Fibroblast of upper back skin (primary cell): ENCODE data around the gene FAM168A.
A peak's percentile ranks its signal among the peaks of the same experiment; 100 is the strongest.

Source experiments
- DNase-seq: peaks from one replicate; pipeline ENCODE4 v3.0.0-alpha.2; 2013

Gene FAM168A

DNA sequence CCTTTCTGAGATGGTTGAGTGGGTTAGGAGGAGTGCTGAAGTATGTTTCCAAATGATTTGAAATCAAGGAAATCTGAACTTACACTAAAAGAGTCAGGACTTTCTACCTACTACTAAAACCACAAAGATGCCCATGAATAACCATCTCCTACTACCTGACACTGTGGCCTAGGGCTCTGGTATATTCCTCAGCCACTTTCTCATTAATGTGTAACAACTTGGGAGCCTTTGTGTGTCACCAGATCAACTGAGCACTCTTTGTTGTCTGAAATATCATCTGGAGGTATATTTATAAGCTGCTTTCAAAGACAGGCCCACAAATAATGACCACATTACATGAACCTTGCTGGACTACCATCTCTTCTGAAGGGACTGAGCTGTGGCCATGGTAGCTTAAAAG, 177.8 kb downstream of the FAM168A start:
- no peak for DNase-seq

GRCh38 chr11:73416786-73417185, 181.1 kb downstream of the FAM168A start:
- peak; percentile 68 for DNase-seq

- peak; percentile 94 for DNase-seq
Measured at GRCh38 chr11:73415854-73416615, 181.9 kb downstream of the FAM168A start.

GRCh38 chr11:73414977-73415651, 182.8 kb downstream of the FAM168A start:
- peak; percentile 91 for DNase-seq

- DNase-seq: no peak
Measured at GRCh38 chr11:73413256-73413655, 184.7 kb downstream of the FAM168A start.

DNA sequence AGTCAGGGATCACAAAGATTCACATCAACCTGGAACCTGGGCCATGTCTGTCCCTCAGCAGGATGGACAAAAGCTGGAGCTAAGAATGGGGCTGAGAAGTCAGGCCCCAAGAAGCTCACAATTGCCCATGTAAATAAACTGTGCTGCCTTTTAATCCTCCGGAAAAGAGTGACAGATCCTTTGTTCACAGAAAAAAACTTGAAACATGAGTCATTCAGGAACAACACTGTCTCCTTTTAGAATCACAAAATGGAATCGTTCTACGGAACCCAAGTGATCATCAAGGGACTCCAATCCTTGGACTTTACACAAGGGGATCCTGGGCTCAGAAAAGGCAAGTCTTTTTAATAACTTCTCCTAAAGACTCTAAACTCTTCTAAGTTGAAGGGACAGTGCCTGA, 185.6 kb downstream of the FAM168A start:
- DNase-seq: no peak

DNA sequence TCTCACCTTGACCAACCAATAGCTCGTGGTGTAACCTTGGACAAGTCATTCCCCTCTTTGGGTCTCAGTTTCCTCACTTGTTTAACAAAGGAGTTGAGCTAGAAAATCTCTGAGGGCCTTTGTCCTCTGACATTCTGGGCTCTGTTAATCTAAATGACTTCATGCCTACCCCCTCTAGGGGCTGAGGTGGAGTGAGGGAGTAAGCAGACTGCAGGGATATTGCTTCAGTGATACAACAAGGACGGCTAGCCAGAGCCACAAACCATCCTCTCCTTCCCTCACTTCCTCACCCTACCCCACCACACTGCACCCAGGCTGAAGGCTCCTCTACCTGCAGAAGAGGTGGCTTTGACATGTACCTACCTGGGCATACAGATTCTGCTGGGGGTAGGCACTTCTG, 186.9 kb downstream of the FAM168A start:
- DNase-seq: no peak

GRCh38 chr11:73410627-73411026, 187.3 kb downstream of the FAM168A start:
- peak; percentile 45 for DNase-seq

- no peak for DNase-seq
Measured at GRCh38 chr11:73409431-73409830, 188.5 kb downstream of the FAM168A start.

DNA sequence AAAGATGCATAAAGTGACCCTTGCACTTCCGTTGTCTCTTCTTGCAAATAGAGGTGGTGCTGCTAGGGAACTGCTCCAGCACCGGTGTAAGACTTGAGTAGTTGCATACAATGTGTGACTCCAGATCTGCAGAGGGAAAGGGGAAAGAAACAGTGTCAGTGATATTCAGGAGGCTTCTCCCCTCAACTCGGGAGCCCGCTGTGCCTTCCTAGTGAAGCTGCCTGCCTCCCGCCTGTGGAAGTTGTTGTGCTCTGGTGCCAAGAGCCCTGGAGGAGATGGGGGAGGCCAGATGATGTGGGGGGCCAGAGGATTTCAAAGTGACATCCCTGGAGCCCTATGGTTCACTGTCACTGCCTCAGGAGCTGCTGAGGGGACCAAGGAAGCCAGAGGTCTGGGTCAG, 191.3 kb downstream of the FAM168A start:
- DNase-seq: no peak

DNA sequence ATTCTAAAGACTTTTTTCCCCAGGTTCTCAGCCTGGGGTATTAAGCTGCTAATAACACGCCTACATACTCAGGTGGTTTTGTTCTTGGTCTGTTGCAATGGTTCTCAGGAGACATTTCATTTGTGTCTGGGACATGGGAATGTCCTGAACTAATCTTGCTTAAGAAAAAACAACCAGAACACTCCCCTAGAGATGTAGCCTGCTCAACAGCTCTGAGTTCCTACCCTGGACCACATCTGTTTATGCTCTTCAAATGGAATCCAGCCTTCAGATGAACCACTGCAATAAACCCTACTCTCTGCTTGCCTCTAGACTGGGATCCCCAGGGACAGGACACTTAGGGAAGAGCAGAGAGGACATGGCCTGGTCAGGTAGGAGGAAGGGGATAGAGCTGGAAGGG, 191.8 kb downstream of the FAM168A start:
- DNase-seq: no peak

DNA sequence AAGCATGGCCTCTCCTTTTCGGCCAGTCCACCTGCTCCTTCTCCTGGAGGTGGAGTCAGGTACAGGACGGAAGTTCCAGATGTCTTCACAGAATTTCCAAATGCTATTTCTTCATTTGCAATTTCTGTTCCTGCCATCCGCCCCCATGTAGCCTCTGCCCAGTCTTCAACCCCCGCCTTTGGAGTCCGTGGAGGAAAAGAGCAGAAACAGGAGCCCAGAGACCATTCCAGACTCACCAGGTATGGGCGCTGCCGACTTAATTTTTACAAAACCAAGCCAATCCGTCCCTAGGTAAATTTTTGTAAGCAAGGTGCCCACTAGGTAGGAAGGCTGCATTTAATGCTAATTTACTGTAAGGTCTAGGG, 192.8 kb downstream of the FAM168A start:
- DNase-seq: no peak

DNA sequence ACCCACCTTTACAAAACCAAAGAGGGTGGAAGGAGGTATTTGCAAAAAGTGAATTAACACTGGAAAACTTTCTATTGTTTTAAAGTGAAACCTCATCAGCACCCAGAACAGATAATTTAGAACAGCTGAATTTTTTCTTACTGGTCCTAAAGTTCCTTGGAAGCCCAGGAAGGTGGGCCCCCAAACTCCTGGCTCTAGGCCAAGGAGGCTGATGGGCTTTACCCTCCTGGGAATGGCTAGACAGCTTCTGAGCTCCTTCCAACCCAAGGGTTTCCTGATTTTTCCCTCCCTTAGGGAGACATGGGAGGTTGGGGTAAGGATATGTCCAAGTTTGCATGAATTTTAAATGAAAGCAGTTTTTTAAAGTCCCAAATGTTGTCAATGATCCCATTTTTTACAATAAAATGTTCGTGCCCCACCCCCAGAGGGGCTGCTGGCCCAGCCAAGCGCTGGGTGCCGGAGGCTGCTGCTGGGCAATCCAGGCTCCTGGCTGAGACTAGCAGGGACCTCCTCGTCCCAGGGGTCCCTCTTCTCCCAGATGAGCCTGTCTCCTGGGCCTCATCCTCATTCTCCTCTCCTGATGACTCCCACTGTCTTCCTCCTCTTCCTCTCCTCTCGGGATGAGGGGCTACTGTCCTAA, 193.3 kb downstream of the FAM168A start:
- no peak for DNase-seq

GRCh38 chr11:73404048-73404447, 193.9 kb downstream of the FAM168A start:
- peak; percentile 61 for DNase-seq

- no peak for DNase-seq
Measured at GRCh38 chr11:73403541-73403940, 194.4 kb downstream of the FAM168A start.

DNA sequence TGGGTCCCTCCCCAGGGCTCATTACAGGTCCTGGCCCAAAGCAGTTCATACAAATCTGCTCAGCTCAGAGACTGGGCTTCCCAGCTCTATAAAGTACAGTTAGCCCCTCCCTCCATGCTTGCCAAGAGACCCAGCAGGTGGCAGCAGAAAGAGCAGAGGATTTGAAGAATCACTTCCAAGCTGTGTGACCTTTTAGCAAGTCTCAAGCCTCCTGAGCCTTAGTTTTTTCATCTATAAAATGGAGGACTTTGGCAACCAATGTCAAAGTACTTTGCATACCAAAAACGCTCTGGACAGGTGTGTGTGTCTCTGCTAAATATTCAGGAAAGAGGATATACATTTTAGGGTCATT, 195.1 kb downstream of the FAM168A start:
- no peak for DNase-seq

DNA sequence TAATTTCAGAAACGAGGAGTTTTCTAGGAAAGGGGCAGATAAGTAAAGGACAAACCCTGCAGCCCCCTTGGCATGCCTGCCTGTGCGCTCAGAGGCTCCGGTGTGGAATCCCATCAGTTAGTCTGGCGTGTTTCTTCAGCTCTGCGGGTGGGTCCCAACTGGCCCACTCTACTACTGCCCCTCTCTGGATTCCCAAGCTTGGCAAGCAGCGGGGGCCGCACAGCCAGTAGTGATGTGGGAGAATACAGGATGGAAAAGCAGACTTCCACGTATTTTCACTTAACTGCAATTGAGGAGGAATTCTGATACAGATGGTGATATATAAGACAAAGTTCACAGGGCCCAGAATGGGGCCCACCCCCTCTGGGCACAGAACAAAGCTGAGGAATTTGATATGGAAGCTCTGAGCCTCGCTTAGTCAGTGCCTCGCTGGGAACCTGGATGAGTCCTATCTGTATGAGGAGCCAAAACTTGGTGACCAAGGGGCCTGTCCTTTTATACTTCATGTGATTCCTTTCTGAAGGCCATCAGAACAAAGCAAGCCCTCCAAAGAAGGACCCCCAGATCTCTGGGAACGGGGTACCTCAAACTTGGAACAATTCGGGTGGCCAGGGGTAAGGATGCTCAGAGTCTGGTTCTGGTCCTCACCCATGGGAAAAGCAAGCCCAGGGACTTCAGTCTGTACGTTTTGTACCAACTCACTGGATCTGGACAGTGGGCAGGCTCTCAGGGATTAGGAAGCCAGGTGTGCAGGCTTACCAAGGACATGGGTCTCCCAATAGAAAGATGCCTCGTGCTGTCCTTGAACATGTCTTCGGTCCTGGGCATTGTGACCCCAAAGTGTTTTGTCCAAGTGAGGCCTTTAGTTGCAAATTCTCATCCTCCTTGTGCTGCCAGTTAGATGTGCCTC, 195.7 kb downstream of the FAM168A start:
- DNase-seq: no peak

DNA sequence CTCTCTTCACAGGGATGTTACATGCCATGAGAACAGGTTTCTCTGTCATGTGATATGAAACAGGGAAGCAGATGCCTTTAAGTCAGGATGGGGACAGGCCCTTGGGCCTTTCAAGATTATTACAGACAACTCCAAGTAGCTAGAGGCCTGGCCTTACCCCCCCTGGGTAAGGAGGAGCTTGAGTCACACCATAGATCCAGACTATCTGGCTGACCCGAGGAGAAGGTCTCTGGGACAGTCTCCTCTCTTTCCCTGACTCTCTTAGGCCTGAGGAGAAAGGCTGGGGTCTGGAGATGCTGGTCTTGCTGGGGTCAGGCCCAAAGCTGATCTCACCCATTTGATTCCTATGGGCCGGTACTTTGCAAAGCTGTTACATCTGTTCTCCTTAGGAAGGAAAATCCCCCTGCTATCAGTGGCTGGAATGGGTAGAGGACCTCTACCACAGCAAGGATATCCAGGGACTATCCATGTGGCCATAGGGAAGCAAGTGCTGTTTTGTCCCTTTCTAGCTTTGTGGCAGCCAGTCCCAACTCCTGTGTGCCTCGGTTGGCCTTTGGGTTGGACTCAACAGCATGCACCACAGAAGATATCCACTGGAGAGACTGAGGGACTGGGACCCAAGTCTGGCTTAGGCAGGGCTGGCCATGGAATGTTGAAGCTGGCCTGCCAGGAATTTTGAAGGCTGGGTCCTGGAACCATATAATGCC, 196.5 kb downstream of the FAM168A start:
- DNase-seq: no peak

GRCh38 chr11:73400293-73400692, 197.6 kb downstream of the FAM168A start:
- DNase-seq: no peak

DNA sequence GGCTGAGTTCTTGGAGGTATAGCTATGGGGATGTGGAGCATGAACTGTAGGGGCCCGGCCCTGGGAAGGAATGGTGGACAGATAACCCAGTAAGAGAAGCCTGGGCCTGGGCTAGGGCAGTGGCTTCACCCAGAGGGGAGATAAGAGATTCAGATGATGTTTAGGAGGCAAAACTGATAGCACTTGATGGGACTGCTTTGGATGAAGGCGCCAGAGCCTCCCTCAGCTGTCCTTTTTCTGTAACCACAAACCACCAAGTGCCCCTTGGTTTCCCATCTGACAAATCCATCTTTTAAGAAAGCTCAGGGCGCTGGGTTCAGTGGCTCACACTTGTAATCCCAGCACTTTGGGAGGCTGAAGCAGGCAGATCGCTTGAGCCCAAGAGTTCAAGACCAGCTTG, 198.3 kb downstream of the FAM168A start:
- no peak for DNase-seq

GRCh38 chr11:73399159-73399590, 198.7 kb downstream of the FAM168A start:
- DNase-seq: no peak

DNA sequence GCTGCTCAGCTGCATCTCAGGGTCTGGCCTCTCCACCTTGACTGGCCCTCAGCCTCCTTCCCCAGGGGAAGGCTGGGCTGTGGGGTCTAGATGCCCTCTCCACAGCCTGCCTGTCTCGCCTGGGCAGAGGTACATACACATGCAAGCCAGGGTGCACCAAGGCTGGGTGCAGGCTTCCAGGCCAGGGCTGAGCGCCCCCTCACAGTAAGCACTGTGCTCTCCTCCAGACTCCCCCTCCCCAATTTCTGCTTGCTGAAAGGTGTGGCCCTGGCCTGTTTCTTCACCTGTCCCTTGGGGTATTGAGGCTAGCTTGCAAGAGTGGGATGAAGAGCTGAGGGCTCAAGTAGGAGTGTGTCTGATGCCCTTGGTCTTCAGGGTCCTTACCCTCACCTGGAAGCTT, 199.2 kb downstream of the FAM168A start:
- no peak for DNase-seq

DNA sequence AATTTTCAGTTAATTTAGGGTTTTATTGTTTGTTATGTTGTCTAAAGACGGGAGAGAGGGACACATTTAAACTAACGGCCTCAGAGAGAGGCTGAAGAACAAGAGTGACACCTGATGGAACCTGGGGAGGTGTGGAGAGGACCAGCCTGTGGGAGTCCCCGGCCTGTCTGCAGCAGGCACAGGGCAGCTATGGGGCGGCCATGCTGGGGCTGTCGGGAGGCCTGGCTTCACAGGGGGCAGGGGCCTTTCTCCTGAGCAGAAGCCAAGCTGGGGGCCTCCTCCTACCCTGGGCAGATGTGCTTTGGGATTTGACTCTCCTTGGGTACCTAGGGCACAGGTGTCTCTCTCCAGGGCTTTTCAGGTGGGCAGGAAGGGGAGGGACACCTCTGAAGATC, 199.8 kb downstream of the FAM168A start:
- no peak for DNase-seq
